K562 (cell line): ENCODE results near the gene SBF1. TPM values are rescaled to one million over a fixed set of nuclear protein-coding genes. Genes with fewer than 3 reads are reported as not detected.
A peak's percentile ranks its signal among the peaks of the same experiment; 100 is the strongest.

Experiments
- BCOR ChIP-seq: fragments of 450-650 bp; IDR thresholded peaks from 2 replicates; pipeline ENCODE4 v1.6.1; 2016
- CCNT2 ChIP-seq: IDR thresholded peaks from 2 replicates; pipeline ENCODE4 v1.6.1; 2011; ENCODE audit warnings: borderline replicate concordance, low read depth, mild to moderate bottlenecking, moderate library complexity, mixed read lengths, low read length; ENCODE audit not compliant: insufficient read length; ENCODE audit errors: extremely low read depth
- CXXC5 ChIP-seq: fragments of 250-450 bp; sonication (Bioruptor Pico); IDR thresholded peaks from 2 replicates; pipeline ENCODE4 v1.8.0; 2022; ENCODE audit warnings: inconsistent platforms, mild to moderate bottlenecking, moderate library complexity
- FOXK2 ChIP-seq, 2 experiments: fragments of 450-650 bp; IDR thresholded peaks in 1 of 2; conservative IDR thresholded peaks in 1 of 2; 2 replicates each; pipeline ENCODE4 v1.6.1; 2016; ENCODE audit warnings: low read depth in 2 of 2, mild to moderate bottlenecking in 1 of 2
- GTF2A2 ChIP-seq: IDR thresholded peaks from 2 replicates; pipeline ENCODE4 v1.6.1; 2016; ENCODE audit warnings: mild to moderate bottlenecking, missing genetic modification characterization, missing compliant biosample characterization
- HNRNPLL ChIP-seq: fragments of 200-400 bp; formaldehyde crosslinking; IDR thresholded peaks from 2 replicates; pipeline ENCODE4 v1.6.1; 2017; ENCODE audit warnings: low read length, low read depth, mild to moderate bottlenecking; ENCODE audit not compliant: poor library complexity, severe bottlenecking
- MCM2 ChIP-seq: fragments of 450-650 bp; IDR thresholded peaks from 2 replicates; pipeline ENCODE4 v1.6.1; 2017; ENCODE audit warnings: low read depth, mild to moderate bottlenecking
- NUFIP1 ChIP-seq: fragments of 450-650 bp; IDR thresholded peaks from 2 replicates; pipeline ENCODE4 v1.6.1; 2018; ENCODE audit not compliant: partially characterized antibody
- RBBP5 ChIP-seq: fragments of 200-600 bp; sonication (generic); IDR thresholded peaks from 2 replicates; pipeline ENCODE4 v1.6.1; 2012; ENCODE audit warnings: borderline replicate concordance, mild to moderate bottlenecking, low read length, control low read depth, inconsistent platforms; ENCODE audit not compliant: insufficient read depth, poor library complexity, severe bottlenecking
- RFX5 ChIP-seq: IDR thresholded peaks from 2 replicates; pipeline ENCODE4 v1.6.1; 2011; ENCODE audit warnings: low read depth, mild to moderate bottlenecking, improper control_type of control experiment, low read length
- STAG1 ChIP-seq: sonication (generic); formaldehyde crosslinking; IDR thresholded peaks from 2 replicates; pipeline ENCODE4 v1.5.0; 2020; ENCODE audit warnings: missing genetic modification reagents, borderline replicate concordance
- STAT5A ChIP-seq: IDR thresholded peaks from 2 replicates; pipeline ENCODE4 v1.6.1; 2012; ENCODE audit warnings: low read length, inconsistent platforms, borderline replicate concordance
- TCF7L2 ChIP-seq: fragments of 150-350 bp; IDR thresholded peaks from 2 replicates; pipeline ENCODE4 v1.6.1; 2016; ENCODE audit warnings: low read depth, mild to moderate bottlenecking, low read length, moderate library complexity
- ZBED1 ChIP-seq: IDR thresholded peaks from 2 replicates; pipeline ENCODE4 v1.6.1; 2014
- ZFPM2 ChIP-seq: fragments of 250-450 bp; sonication (Bioruptor Pico); IDR thresholded peaks from 2 replicates; pipeline ENCODE4 v1.5.1; 2022; ENCODE audit warnings: mild to moderate bottlenecking
- ZNF143 ChIP-seq: sonication (generic); formaldehyde crosslinking; IDR thresholded peaks from 2 replicates; pipeline ENCODE4 v1.9.0; 2022; ENCODE audit warnings: mild to moderate bottlenecking, missing genetic modification reagents
- ZNF23 ChIP-seq: fragments of 250-450 bp; sonication (Bioruptor Pico); IDR thresholded peaks from 2 replicates; pipeline ENCODE4 v1.4.0; 2020; ENCODE audit warnings: mild to moderate bottlenecking
- ZNF232 ChIP-seq: sonication (generic); formaldehyde crosslinking; IDR thresholded peaks from 2 replicates; pipeline ENCODE4 v1.8.0; 2022; ENCODE audit warnings: mild to moderate bottlenecking, missing genetic modification reagents
- ZNF263 ChIP-seq: sonication (generic); formaldehyde crosslinking; IDR thresholded peaks from 2 replicates; pipeline ENCODE4 v1.8.0; 2022; ENCODE audit warnings: mild to moderate bottlenecking, missing genetic modification reagents, borderline replicate concordance
- polyA plus RNA-seq, 8 experiments: library from polyadenylated mRNA; depleted of rRNA in 4 of 8; stranded (reverse) in 5 of 8; unstranded in 3 of 8; fragments of >200 nt; fragmentation: Nextera tagmentation in 2 of 8; fragmentation: Illumina TruSeq in 1 of 8; extraction: Ambion mirVana in 2 of 8; extraction: Trizol in 1 of 8; gene quantifications; 2 replicates each; pipeline versions ENCODE4 v1.2.1 to v1.2.3, GENCODE V29; 2011 to 2014; ENCODE audit warnings: inconsistent platforms in 1 of 8, missing spikeins in 1 of 8
- total RNA-seq, 7 experiments: library from RNA; depleted of rRNA in 6 of 7; stranded (reverse); fragments of >200 nt in 6 of 7; fragmentation: Illumina TruSeq in 2 of 7; extraction: Trizol in 2 of 7; gene quantifications; 2 replicates each; pipeline versions ENCODE4 v1.2.1 to v1.2.3, GENCODE V29; 2011 to 2021; ENCODE audit warnings: low replicate concordance in 1 of 7
- TF ChIP-seq, protein P1 (sequence below): fragments of 450-650 bp; IDR thresholded peaks from 2 replicates; pipeline ENCODE4 v1.6.1; 2017; ENCODE audit warnings: antibody characterized with exemption
- TF ChIP-seq, protein P2 (sequence below): fragments of 450-650 bp; formaldehyde crosslinking; IDR thresholded peaks from 2 replicates; pipeline ENCODE4 v1.4.0; 2020; ENCODE audit warnings: mild to moderate bottlenecking
- TF ChIP-seq, protein P3 (sequence below): fragments of 450-650 bp; formaldehyde crosslinking; IDR thresholded peaks from 2 replicates; pipeline ENCODE4 v1.4.0; 2022; ENCODE audit warnings: missing genetic modification characterization
- TF ChIP-seq, protein P4 (sequence below): IDR thresholded peaks from 2 replicates; pipeline ENCODE4 v1.6.1; 2011; ENCODE audit not compliant: insufficient read length; ENCODE audit errors: extremely low read depth

SBF1 gene
- total and polyA plus RNA-seq, 9 of the 15 experiments (the other 6 are each of a cell fraction or from before 2014, with no cell fraction given): 0.44 to 50.4 (median 11.4) TPM

DNA sequence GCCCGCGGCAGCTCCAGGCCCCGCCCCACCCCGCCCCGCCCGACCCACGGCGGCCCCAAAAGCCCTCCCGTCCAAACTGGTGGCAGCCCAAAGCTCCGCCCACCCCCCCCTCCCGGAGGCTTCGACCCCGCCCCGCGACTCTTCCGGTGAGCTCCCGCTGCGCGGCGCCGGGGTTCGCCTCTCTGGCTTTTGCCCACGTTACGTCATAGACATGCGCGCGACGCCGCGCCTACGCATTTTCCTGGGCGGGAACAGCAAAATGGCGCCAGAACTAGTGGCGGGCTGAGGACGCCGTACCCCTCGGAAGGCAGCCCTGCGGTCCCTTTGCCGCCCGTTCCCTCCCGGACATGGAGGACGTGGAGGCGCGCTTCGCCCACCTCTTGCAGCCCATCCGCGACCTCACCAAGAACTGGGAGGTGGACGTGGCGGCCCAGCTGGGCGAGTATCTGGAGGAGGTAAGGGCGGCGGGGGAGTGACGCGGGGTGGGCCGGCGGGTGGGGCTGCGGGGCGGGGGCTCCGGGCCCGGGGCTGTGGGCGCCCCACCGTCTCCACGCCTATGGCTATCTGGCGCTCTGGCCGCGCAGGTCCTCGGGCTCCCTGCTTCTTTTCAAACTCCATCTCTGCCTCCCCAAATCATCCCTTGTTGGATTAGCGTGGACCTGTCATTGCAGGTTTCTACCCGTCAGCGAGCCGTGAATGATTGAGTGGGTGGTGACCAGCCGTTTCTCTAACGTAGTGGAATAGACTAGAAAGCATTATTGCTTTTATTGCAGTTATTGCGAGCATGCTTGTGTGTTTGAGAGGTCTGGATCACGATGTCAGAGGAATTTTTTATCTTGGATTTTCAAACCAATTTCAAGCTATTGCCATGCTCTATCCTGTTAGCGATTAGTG, 33.4 kb upstream of the SBF1 start, which contains the start of gene NCAPH2 (continued):
- TF ChIP-seq FOXK2 (conservative IDR thresholded peaks at IDR 0.05 in 1 of 2, IDR thresholded peaks at IDR 0.05 in 1 of 2; ENCODE audit: low read depth in 2 of 2) (peak in 1 of 2 experiments; percentile 29; a peak in 1 of 4 replicates), STAG1 (CRISPR knock-in tag) (no peak), TCF7L2 (no peak), RBBP5 (peak; percentile 83), ZNF143 (no peak), NUFIP1 (no peak), ZNF263 (CRISPR knock-in tag) (no peak; the same call in 1 of the 2 replicates), CCNT2 (no peak), ZFPM2 (CRISPR knock-in tag) (no peak), BCOR (no peak), RFX5 (no peak), ZBED1 (no peak), MCM2 (no peak), ZNF232 (CRISPR knock-in tag) (no peak), CXXC5 (CRISPR knock-in tag) (peak; percentile 73), STAT5A (no peak), HNRNPLL (peak; percentile 76), GTF2A2 (tag) (no peak), ZNF23 (CRISPR knock-in tag) (no peak)
- TF ChIP-seq, protein P1, sequence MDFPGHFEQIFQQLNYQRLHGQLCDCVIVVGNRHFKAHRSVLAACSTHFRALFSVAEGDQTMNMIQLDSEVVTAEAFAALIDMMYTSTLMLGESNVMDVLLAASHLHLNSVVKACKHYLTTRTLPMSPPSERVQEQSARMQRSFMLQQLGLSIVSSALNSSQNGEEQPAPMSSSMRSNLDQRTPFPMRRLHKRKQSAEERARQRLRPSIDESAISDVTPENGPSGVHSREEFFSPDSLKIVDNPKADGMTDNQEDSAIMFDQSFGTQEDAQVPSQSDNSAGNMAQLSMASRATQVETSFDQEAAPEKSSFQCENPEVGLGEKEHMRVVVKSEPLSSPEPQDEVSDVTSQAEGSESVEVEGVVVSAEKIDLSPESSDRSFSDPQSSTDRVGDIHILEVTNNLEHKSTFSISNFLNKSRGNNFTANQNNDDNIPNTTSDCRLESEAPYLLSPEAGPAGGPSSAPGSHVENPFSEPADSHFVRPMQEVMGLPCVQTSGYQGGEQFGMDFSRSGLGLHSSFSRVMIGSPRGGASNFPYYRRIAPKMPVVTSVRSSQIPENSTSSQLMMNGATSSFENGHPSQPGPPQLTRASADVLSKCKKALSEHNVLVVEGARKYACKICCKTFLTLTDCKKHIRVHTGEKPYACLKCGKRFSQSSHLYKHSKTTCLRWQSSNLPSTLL: no peak
- TF ChIP-seq, protein P2, sequence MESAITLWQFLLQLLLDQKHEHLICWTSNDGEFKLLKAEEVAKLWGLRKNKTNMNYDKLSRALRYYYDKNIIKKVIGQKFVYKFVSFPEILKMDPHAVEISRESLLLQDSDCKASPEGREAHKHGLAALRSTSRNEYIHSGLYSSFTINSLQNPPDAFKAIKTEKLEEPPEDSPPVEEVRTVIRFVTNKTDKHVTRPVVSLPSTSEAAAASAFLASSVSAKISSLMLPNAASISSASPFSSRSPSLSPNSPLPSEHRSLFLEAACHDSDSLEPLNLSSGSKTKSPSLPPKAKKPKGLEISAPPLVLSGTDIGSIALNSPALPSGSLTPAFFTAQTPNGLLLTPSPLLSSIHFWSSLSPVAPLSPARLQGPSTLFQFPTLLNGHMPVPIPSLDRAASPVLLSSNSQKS (CRISPR knock-in tag): no peak
- TF ChIP-seq, protein P3, sequence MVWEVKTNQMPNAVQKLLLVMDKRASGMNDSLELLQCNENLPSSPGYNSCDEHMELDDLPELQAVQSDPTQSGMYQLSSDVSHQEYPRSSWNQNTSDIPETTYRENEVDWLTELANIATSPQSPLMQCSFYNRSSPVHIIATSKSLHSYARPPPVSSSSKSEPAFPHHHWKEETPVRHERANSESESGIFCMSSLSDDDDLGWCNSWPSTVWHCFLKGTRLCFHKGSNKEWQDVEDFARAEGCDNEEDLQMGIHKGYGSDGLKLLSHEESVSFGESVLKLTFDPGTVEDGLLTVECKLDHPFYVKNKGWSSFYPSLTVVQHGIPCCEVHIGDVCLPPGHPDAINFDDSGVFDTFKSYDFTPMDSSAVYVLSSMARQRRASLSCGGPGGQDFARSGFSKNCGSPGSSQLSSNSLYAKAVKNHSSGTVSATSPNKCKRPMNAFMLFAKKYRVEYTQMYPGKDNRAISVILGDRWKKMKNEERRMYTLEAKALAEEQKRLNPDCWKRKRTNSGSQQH (CRISPR knock-in tag): no peak
- TF ChIP-seq, protein P4, sequence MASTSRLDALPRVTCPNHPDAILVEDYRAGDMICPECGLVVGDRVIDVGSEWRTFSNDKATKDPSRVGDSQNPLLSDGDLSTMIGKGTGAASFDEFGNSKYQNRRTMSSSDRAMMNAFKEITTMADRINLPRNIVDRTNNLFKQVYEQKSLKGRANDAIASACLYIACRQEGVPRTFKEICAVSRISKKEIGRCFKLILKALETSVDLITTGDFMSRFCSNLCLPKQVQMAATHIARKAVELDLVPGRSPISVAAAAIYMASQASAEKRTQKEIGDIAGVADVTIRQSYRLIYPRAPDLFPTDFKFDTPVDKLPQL: no peak
